Testis (tissue), 2 donors: ENCODE measurements around the gene PCNX3.

Experiments used
- CTCF ChIP-seq, 3 experiments: fragments of 450-650 bp in 2 of 3; fragments of 200-600 bp in 1 of 3; sonication (generic) in 1 of 3; IDR thresholded peaks; one replicate each; pipeline ENCODE4 v1.5.1; 2016 to 2019; ENCODE audit warnings: antibody characterized with exemption in 3 of 3, mild to moderate bottlenecking in 2 of 3, moderate library complexity in 1 of 3
- POLR2A ChIP-seq: fragments of 450-650 bp; IDR thresholded peaks from one replicate; pipeline ENCODE4 v1.6.1; 2017; ENCODE audit warnings: antibody characterized with exemption, mild to moderate bottlenecking, moderate library complexity

- TF ChIP-seq CTCF (IDR thresholded peaks at IDR 0.05) (no peak), POLR2A (no peak)
These were observed 36.9 kb upstream of the PCNX3 start for GRCh38 chr11:65578667-65579066.
